Liver (tissue), 3 donors: ENCODE data around the gene GRAMD2A.

Source experiments
- CTCF ChIP-seq: fragments of 150-350 bp; IDR thresholded peaks from 2 replicates; pipeline ENCODE4 v1.5.1; 2017; ENCODE audit warnings: improper control_type of control experiment, low read depth, low read length; ENCODE audit not compliant: missing input control
- HNF4A ChIP-seq, 2 donors: conservative IDR thresholded peaks; 2 replicates each; pipeline ENCODE4 v1.6.1; 2016; ENCODE audit warnings: antibody characterized with exemption in 2 of 2, mild to moderate bottlenecking in 2 of 2
- JUND ChIP-seq, 2 donors: IDR thresholded peaks; 2 replicates each; pipeline ENCODE4 v1.6.1; 2016; ENCODE audit warnings: antibody characterized with exemption in 2 of 2
- MAX ChIP-seq: IDR thresholded peaks from 2 replicates; pipeline ENCODE4 v1.6.1; 2016; ENCODE audit warnings: antibody characterized with exemption
- REST ChIP-seq: IDR thresholded peaks from 2 replicates; pipeline ENCODE4 v1.6.1; 2016; ENCODE audit warnings: antibody characterized with exemption, mild to moderate bottlenecking
- SP1 ChIP-seq: IDR thresholded peaks from 2 replicates; pipeline ENCODE4 v1.6.1; 2018; ENCODE audit warnings: antibody characterized with exemption, mild to moderate bottlenecking
- YY1 ChIP-seq: IDR thresholded peaks from 2 replicates; pipeline ENCODE4 v1.6.1; 2016; ENCODE audit warnings: antibody characterized with exemption, mild to moderate bottlenecking
- donor health status: healthy.
- donor health status: healthy.

- TF ChIP-seq CTCF (no peak), JUND (IDR thresholded peaks at IDR 0.05) (no peak), YY1 (no peak), REST (no peak), HNF4A (conservative IDR thresholded peaks at IDR 0.05) (no peak), MAX (no peak), SP1 (no peak)
These were observed 17.5 kb downstream of the GRAMD2A start for GRCh38 chr15:72179950-72180581.
